Natural killer cell (primary cell): ENCODE results near the gene ZNF277. TPM values are rescaled to one million over a fixed set of nuclear protein-coding genes. Genes with fewer than 3 reads are reported as not detected.
A peak's percentile ranks its signal among the peaks of the same experiment; 100 is the strongest.
"Not testable (repeated sequence)": the region's sequence is repeated elsewhere in the genome, so short reads cannot be mapped to it uniquely, and the experiment has no call there.

ENCODE experiments used
- ATAC-seq, 3 donors: fragments of 150-1000 bp in 2 of 3; fragments of 200-7000 bp in 1 of 3; cut with Tn5 transposase; 1 replicate in 1 of 3; 2 replicates in 2 of 3; pipeline ENCODE4 v1.10.0; 2021; ENCODE audit warnings: mild to moderate bottlenecking in 2 of 3, moderate library complexity in 2 of 3
- DNase-seq, 2 donors: peaks; one replicate each; pipeline versions ENCODE4 v3.0.0 to v3.0.0-alpha.2; 2013 to 2021; ENCODE audit warnings: mixed read lengths in 1 of 2
- H3K27ac ChIP-seq: one replicate; pipeline ENCODE4 v1.5.1; 2013; ENCODE audit warnings: mild to moderate bottlenecking, low read length
- H3K27me3 ChIP-seq: one replicate; pipeline ENCODE4 v1.6.1; 2013; ENCODE audit warnings: low read length; ENCODE audit not compliant: control insufficient read depth, insufficient read depth
- H3K36me3 ChIP-seq: one replicate; pipeline ENCODE4 v1.6.1; 2013; ENCODE audit warnings: low read length; ENCODE audit not compliant: control insufficient read depth, insufficient read depth
- H3K4me1 ChIP-seq: one replicate; pipeline ENCODE4 v1.6.1; 2013; ENCODE audit warnings: low read length; ENCODE audit not compliant: control insufficient read depth, insufficient read depth
- H3K4me3 ChIP-seq: one replicate; pipeline ENCODE4 v1.5.1; 2013; ENCODE audit warnings: low read length
- H3K9me3 ChIP-seq: one replicate; pipeline ENCODE4 v1.6.1; 2013; ENCODE audit warnings: low read length; ENCODE audit not compliant: control insufficient read depth, insufficient read depth
- H3K27ac Mint-ChIP-seq, 2 donors: one replicate each; pipeline ENCODE4 v1.8.0; 2022; ENCODE audit warnings: mild to moderate bottlenecking in 2 of 2, mixed read lengths in 2 of 2, moderate library complexity in 1 of 2
- H3K27me3 Mint-ChIP-seq, 2 donors: one replicate each; pipeline ENCODE4 v1.8.0; 2022; ENCODE audit warnings: low read depth in 2 of 2, mixed read lengths in 2 of 2
- H3K36me3 Mint-ChIP-seq: one replicate; pipeline ENCODE4 v1.8.0; 2022; ENCODE audit warnings: mixed read lengths
- H3K4me1 Mint-ChIP-seq, 2 donors: one replicate each; pipeline ENCODE4 v1.8.0; 2022; ENCODE audit warnings: mixed read lengths in 2 of 2
- H3K4me3 Mint-ChIP-seq: one replicate; pipeline ENCODE4 v1.8.0; 2022; ENCODE audit warnings: mild to moderate bottlenecking, moderate library complexity, mixed read lengths
- H3K9me3 Mint-ChIP-seq, 2 donors: one replicate each; pipeline ENCODE4 v1.8.0; 2022; ENCODE audit warnings: mixed read lengths in 2 of 2
- WGBS: methylation state at CpG from one replicate; pipeline ENCODE4 v1.1.7; 2013; ENCODE audit warnings: missing lambda C conversion rate; ENCODE audit not compliant: insufficient coverage; 5-methylcytosine and 5-hydroxymethylcytosine counted together
- intact Hi-C: fragments of 100-400 bp; cut with micrococcal nuclease; formaldehyde crosslinking; loops from one replicate; pipeline ENCODE4 v1.14.2; 2022
- total RNA-seq, 4 donors: library from RNA; stranded (reverse); fragments of 120-200 nt in 1 of 4; gene quantifications; one replicate each; pipeline versions ENCODE4 v1.2.3 to v1.2.4, GENCODE V29; 2013 to 2022
- TF ChIP-seq, protein P1 (sequence below): fragments of 200-600 bp; IDR thresholded peaks from one replicate; pipeline ENCODE4 v1.8.0; 2022; ENCODE audit warnings: antibody characterized with exemption

Gene ZNF277
- total RNA-seq, 3 donors from 2014 or later (not counting 1 experiment from before 2014, with no cell fraction given): 13.0 to 20.8 (median 16.7) TPM

- DNase-seq (no peak), ATAC-seq (peak in 1 of 3 donors; percentile 60)
- Histone ChIP-seq H3K4me1 (peaks cover 4% of the 10 kb centered on the region), H3K4me3 (no peak overlapping the region), H3K36me3 (peaks cover 6% of the 10 kb centered on the region), H3K27ac (no peak overlapping the region), H3K9me3 (no peaks in the 10 kb centered on the region), H3K27me3 (no peaks in the 10 kb centered on the region)
- H3K36me3 Mint-ChIP-seq: no peaks in the 10 kb centered on the region
- TF ChIP-seq, protein P1, sequence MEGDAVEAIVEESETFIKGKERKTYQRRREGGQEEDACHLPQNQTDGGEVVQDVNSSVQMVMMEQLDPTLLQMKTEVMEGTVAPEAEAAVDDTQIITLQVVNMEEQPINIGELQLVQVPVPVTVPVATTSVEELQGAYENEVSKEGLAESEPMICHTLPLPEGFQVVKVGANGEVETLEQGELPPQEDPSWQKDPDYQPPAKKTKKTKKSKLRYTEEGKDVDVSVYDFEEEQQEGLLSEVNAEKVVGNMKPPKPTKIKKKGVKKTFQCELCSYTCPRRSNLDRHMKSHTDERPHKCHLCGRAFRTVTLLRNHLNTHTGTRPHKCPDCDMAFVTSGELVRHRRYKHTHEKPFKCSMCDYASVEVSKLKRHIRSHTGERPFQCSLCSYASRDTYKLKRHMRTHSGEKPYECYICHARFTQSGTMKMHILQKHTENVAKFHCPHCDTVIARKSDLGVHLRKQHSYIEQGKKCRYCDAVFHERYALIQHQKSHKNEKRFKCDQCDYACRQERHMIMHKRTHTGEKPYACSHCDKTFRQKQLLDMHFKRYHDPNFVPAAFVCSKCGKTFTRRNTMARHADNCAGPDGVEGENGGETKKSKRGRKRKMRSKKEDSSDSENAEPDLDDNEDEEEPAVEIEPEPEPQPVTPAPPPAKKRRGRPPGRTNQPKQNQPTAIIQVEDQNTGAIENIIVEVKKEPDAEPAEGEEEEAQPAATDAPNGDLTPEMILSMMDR: no peak
- intact Hi-C loops: no loop called here
- peaks cover 7 to 29% of the 10 kb centered on the region in 2 donors for H3K4me1 Mint-ChIP-seq
- WGBS: no CpG with 5 or more reads among the region's 2 CpGs
- peak overlapping the region; percentile 14 to 34 for H3K27ac Mint-ChIP-seq
- no peak overlapping the region for H3K4me3 Mint-ChIP-seq
- H3K27me3 Mint-ChIP-seq: no peaks in the 10 kb centered on the region
- H3K9me3 Mint-ChIP-seq: no peaks in the 10 kb centered on the region
Measured at GRCh38 chr7:112302566-112302965, 96.1 kb downstream of the ZNF277 start.

GRCh38 chr7:112306903-112307302 is 100.4 kb downstream of the ZNF277 start:
- DNase-seq: no peak
- no peak overlapping the region for H3K27ac Mint-ChIP-seq
- no peaks in the 10 kb centered on the region for H3K9me3 ChIP-seq
- intact Hi-C loops: no loop called here
- peaks cover 4% of the 10 kb centered on the region for H3K4me1 ChIP-seq
- H3K27ac ChIP-seq: no peak overlapping the region
- H3K4me1 Mint-ChIP-seq: peaks cover 7 to 16% of the 10 kb centered on the region in 2 donors
- TF ChIP-seq, protein P1: no peak
- H3K36me3 ChIP-seq: peaks cover 5% of the 10 kb centered on the region
- H3K9me3 Mint-ChIP-seq: peaks cover 2 to 3% of the 10 kb centered on the region in 2 donors
- H3K36me3 Mint-ChIP-seq: no peaks in the 10 kb centered on the region
- no peaks in the 10 kb centered on the region for H3K27me3 Mint-ChIP-seq
- no peaks in the 10 kb centered on the region for H3K27me3 ChIP-seq
- H3K4me3 ChIP-seq: no peak overlapping the region
- WGBS: 97% methylated on average over 2 of the region's 2 CpGs
- ATAC-seq: no peak
- no peak overlapping the region for H3K4me3 Mint-ChIP-seq

DNA sequence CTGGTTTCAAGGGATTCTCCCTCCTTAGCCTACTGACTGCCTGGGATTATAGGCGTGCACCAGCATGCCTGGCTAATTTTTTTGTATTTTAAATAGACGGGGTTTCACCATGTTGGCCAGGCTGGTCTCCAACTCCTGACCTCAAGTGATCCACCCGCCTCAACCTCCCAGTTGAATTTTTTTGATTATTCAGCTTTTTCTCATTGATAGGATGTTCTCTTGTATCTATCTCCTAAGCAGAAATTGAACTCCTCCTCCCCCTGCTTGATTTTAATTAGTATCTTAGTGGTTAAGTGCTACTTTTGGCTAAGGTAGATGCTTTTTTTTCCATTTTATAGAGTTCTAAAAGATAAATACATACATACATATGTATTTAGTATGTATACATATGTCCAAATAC is 101.0 kb downstream of the ZNF277 start:
- ATAC-seq: no peak
- TF ChIP-seq, protein P1: no peak
- Histone ChIP-seq H3K27me3 (no peaks in the 10 kb centered on the region), H3K4me3 (no peak overlapping the region), H3K36me3 (peaks cover 5% of the 10 kb centered on the region), H3K4me1 (peaks cover 4% of the 10 kb centered on the region), H3K27ac (no peak overlapping the region), H3K9me3 (no peaks in the 10 kb centered on the region)
- Mint-ChIP-seq H3K4me1 (peaks cover 4 to 10% of the 10 kb centered on the region in 2 donors), H3K36me3 (no peaks in the 10 kb centered on the region), H3K27me3 (no peaks in the 10 kb centered on the region), H3K27ac (no peak overlapping the region), H3K9me3 (peaks cover 2 to 3% of the 10 kb centered on the region in 2 donors), H3K4me3 (no peak overlapping the region)
- WGBS: 87% methylated on average over 3 of the region's 3 CpGs
- DNase-seq: no peak
- intact Hi-C loops: no loop called here

DNA sequence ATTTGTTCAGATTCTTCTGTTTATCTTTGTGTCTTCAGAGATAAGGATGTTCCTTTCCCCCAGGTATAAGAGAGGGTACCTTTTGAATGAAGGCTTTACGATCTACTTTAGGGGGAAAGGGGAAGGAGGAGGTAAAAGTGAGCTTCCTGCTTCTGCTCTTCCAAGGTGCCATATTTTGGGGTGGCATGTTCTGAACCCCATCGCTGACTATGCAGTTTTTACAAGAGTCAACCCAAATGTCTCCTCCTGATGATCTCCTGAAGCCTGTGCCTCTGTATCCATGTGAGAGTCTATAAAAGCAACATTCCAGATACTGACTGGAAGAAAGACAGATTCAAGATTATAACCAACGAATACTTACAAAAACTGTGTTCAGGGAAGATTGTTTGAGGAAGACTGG is 102.5 kb downstream of the ZNF277 start:
- intact Hi-C loops: no loop called here
- Histone ChIP-seq H3K4me1 (no peaks in the 10 kb centered on the region), H3K27ac (no peak overlapping the region), H3K9me3 (no peaks in the 10 kb centered on the region), H3K4me3 (no peak overlapping the region), H3K27me3 (no peaks in the 10 kb centered on the region), H3K36me3 (peaks cover 8% of the 10 kb centered on the region)
- TF ChIP-seq, protein P1: no peak
- peaks cover 2 to 3% of the 10 kb centered on the region in 2 donors for H3K9me3 Mint-ChIP-seq
- ATAC-seq: no peak
- H3K27ac Mint-ChIP-seq: no peak overlapping the region
- WGBS: 96% methylated on average over 2 of the region's 3 CpGs
- H3K4me3 Mint-ChIP-seq: no peak overlapping the region
- DNase-seq: no peak
- no peaks in the 10 kb centered on the region for H3K27me3 Mint-ChIP-seq
- no peaks in the 10 kb centered on the region for H3K4me1 Mint-ChIP-seq
- no peaks in the 10 kb centered on the region for H3K36me3 Mint-ChIP-seq

- H3K27ac Mint-ChIP-seq, intact Hi-C loops, H3K27me3 Mint-ChIP-seq, H3K27ac ChIP-seq, H3K27me3 ChIP-seq, H3K9me3 Mint-ChIP-seq, H3K4me3 ChIP-seq, H3K4me1 Mint-ChIP-seq, H3K4me3 Mint-ChIP-seq, H3K9me3 ChIP-seq, DNase-seq, H3K4me1 ChIP-seq, H3K36me3 Mint-ChIP-seq, ATAC-seq: not testable (repeated sequence)
- H3K36me3 ChIP-seq: peaks cover 18% of the 10 kb centered on the region
- WGBS: no CpG with 5 or more reads among the region's 2 CpGs
Measured at GRCh38 chr7:112316803-112317202, 110.3 kb downstream of the ZNF277 start.
